GM18499 (cell line): Measurements from ENCODE around the gene MYO1D.

Experiments used
- ATAC-seq: cut with Tn5 transposase; IDR thresholded peaks from one replicate; pipeline ENCODE4 v1.9.1; 2021; ENCODE audit warnings: moderate number of reproducible peaks; ENCODE audit not compliant: insufficient read depth, unreplicated experiment

The MYO1D gene

DNA sequence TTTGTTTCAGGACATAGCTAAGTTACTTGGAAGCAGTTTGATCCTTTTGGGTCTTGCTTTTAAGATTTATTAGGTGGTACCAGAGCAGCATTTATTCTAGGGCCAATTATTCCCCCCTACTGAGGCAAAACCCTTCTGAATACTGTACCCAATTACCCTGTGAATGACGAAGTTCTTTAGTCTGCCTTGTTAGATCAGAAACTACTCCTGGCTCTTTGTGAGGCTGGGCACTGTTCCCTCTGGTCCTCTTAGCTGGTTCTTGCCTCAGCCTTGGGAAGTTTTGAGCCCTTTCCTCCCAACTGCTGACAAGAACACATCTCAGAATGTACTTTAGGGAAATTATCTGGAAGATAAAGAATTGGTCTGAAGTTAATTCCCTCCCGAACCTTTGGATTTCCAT is 274.5 kb downstream of the MYO1D start:
- ATAC-seq: no peak

DNA sequence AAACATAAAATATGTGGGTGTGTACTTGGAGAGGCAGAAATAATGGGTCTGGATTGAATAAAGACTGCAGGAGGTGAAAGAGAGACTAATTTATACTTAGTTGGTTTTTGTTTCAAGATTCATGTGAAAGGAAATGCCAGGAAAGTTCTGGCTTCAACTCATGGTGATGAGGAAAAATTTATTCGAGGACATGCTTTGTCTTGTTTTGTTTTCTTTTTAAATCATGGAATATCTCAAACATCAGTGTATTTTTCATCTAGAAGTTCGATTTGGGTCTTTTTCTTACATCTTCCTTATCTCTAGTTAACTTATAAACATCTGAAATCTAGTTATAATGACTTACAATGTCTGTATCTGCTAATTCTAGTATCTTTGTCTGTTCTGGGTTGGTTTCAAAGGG is 275.1 kb downstream of the MYO1D start:
- ATAC-seq: no peak

DNA sequence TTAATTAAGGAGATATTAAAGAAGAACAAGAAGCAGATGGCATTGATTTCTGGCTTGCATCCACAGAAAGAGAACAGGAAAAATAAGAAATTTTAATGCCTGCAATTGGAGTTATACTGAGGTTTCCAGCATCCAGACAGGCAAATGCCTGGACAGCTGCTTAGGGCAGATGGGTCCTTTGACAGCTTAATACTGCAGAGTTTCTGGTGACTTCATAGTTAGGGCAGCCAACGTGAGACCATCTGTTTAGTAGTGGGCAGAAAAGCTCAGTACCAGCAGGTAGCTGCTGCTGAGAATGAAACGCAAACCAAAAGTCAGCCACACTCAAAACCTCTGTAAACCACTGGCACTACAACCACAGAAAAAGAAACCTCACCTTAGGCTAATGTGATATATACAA is 280.3 kb downstream of the MYO1D start:
- ATAC-seq: no peak

DNA sequence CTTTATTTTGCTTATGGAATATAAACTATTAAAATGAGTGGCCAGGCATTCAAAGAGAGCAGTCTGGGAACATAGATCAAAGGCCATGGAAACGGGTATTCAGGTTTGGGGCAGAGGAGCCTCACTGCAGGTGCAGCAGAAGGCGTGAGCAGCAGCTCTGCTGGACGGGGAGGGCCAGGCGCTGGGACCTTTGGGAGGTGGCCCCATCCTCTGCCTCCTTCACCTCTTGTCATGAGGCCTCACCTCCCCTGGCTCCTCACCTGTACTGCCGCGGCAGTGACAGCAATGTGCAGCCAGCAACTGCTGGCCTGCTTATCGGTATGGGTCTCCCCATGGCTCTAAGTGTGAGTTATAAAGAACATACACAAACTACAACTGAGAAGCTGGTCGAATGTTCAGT is 280.7 kb downstream of the MYO1D start:
- ATAC-seq: no peak

GRCh38 chr17:32593003-32593402 is 283.9 kb downstream of the MYO1D start:
- no peak for ATAC-seq

DNA sequence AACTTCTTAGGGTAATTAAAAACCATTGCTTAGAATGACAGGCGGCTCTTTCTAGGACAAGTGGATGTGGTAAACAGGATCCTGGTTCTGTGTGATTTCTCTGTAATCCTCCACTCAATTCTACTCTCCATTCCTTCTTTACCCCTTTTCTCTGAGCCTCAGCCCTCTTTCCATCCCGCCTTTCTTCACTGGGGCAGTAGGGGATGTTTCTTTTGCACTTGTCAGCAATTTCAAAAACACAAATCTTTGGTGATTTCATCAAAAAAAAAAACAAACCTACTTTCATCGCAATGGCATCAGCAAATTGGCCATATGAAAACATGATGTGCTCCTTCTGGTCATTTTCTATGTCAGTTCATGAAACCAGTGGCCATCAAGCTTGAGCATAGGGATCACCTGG is 285.5 kb downstream of the MYO1D start:
- no peak for ATAC-seq

GRCh38 chr17:32590974-32591373 is 285.9 kb downstream of the MYO1D start:
- no peak for ATAC-seq

DNA sequence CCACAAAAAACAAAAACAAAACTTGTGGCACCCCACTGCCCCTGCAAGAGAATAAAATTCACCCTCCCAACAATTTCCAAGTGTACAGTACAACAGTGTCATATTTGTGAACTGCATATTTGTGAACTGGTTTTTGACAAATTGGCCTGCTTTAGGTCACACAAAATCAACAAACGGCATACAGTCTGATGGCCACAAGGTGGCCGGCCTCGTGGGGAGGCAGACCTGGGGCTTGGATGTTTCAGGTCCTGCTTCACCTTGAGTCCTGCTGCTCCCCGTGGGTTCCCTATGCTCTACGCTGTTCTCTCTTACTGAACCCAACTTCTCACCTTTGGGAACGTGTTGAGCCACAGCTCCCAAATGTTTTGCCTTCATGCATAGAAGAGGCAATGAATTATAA is 287.9 kb downstream of the MYO1D start:
- ATAC-seq: no peak

- ATAC-seq: no peak
Observed at GRCh38 chr17:32588135-32588534, 288.8 kb downstream of the MYO1D start.

- ATAC-seq: no peak
Observed at GRCh38 chr17:32586666-32587065, 290.3 kb downstream of the MYO1D start.

GRCh38 chr17:32584792-32585191 is 292.1 kb downstream of the MYO1D start:
- ATAC-seq: no peak

DNA sequence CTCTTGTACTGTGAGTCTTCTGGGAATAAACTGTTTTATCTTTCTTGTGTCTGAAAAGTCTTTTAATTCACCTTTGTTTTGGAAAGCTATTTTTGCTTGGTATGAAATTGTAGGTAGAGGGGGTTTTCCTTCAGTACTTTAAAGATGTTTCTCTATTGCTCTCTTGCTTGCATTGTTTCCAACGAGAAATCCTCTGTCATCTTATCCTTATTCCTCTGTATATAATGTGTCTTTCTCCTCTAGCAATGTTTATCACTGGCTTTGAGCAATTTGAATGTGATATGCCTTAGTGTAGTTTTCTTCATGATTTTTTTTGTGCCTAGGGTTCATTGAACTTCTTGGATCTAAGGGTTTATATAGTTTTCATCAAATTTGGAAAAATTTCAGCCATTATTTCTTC is 293.9 kb downstream of the MYO1D start:
- no peak for ATAC-seq

GRCh38 chr17:32575852-32576251 is 301.1 kb downstream of the MYO1D start:
- ATAC-seq: no peak

- ATAC-seq: no peak
Observed at GRCh38 chr17:32570081-32570396, 306.9 kb downstream of the MYO1D start.

DNA sequence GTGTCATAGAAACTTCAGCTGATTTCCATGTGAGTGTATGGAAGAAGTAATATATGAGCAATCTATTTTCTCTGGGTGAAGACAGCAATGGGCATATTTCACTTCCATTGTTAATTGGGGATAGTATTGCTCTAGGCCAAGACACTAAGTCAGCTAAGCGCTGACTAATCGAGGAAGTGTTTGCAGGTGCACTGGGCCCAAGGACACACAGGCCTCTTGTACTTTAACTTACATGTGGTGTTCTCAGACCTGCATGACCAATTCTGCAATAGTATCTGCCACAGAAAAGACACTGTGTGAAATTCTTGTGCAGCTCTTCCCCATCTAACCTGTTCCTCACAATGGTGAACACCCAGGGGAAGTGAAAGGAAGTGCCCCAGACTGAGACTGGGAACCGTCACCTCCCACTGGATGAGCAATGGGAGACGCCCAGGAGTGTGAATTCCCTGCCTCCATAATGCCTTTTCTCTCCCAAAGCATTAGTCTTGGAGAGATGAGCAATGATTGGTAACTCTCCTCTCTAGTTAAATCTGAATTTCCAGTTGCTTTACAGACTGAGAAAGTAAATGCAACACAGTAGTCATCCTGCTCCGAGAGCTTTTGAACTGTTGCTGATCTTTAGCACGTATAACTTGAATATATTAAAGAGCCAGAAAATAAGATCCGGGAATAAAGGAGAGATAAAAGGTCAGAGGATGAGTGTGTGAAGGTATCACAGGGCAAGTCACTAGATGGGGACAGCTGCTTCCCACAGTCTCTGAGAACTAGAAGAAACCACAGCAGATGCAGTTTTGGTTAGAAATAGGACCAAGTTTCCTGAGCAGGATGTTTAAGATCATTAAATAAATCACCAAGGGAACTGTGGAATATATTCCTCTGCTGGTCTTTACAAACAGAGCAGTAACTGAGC is 307.5 kb downstream of the MYO1D start:
- ATAC-seq: no peak

DNA sequence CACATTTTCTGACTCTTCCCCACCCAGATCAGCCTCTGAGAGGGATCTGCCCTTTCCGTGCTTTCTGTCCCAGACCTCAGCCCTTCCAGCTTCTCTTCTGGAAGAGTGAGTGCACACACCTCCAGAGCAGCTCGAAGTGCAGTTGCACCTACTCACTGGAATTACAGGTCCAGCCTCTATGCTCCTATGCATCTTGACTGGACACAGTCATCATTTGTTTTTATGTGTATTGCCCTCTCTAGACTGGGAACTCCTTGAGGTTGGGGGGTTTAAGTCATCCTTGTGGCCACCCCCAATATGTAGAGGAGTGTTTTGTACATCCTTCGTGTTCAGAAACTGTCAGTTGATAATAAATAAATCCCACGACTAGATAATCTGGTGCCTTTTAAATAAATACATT is 308.2 kb downstream of the MYO1D start:
- no peak for ATAC-seq

DNA sequence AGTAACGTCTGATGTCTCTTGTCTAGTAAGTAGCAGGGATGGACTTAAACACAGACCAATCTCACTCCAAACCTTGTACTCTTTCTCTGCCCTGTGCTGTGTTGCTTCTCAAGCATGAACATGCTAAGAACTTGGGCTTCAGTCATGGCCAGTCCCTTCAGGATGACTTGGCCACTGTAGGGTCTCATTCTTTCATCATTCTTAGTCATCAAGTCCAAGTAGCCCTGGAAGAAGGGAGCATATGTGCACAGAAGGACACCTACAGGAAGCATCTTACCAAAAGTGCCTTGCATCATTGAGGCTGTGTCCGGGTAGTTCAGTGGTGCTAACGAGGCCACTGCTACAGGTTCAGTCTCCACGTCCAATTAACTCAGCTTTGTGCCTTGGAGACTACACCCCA is 309.4 kb downstream of the MYO1D start:
- ATAC-seq: no peak

GRCh38 chr17:32567086-32567485 is 309.8 kb downstream of the MYO1D start:
- ATAC-seq: no peak

DNA sequence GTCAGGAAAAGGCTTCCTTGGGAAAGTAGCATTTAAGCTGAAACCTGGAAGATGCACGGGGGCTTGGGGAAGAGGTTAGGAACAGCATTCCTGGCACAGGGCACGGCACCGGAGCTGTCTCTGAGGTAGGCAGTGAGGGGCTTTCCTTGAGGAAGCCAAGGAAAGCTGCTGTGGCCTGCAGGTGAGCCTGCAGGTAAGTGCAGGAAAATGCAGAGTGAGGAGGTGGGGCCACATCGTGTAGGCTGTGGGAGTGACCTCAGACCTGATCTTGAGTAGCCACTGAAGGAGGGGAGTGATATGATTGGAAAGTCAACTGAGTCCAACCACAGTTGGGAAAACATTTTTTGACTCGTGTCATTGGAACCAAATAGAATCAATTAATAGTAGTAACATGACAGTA is 310.6 kb downstream of the MYO1D start:
- ATAC-seq: no peak

DNA sequence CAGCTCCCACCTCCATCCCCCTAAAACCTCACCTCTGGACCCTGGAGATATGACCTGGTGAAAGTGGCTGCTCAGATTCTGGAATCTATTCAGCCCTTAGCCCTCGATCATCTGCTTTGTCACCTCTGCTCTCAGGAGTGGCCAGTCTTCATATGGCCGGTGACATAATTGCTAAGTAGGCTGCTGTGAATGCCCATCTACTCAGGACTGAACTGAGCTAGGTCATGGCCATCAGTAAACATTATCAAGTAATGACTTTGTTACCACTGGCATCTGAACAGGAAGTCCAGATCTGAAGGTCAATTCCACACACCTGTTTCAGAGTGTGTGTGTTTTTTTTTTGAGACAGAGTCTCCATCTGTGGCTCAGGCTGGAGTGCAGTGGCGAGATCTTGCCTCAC is 311.5 kb downstream of the MYO1D start:
- ATAC-seq: no peak

DNA sequence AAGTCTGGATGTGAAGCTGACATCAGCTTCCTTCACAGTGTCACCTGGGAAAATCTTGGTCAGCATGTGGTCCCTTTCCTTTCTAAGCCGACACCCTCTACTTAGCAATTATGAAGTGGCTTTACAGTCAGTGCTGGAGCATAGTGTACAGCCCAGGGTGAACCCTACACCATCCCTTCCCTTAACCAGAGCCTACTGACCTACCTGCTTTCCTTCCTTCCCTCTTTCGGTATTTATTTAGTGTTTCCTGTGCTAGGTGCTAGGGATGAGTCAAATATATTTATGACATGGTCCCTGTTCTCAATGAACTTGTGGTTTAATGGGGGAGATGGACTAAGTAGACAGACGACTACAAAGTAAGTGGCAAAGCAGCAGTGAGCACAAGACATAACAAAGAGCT is 312.6 kb downstream of the MYO1D start:
- ATAC-seq: no peak

DNA sequence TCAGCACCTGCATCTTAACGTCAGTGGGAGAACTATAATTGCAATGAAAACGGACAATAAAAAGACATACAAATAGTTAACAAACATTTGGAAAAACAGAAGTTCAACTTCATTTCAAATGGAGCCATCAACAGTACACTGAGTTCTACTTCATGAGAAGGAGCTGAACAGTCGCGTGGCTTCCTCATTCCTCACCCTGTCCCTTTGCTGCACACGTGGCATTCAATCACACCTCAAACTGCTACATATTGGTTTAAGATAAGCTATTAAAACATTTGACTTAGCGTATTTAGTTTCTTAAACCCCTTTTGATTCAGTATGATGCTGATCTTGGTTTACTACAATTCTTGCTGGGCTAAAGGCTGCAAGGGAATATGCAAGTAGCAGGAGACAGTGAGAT is 313.3 kb downstream of the MYO1D start:
- ATAC-seq: no peak
